ENCODE results near the gene PFKFB4. TPM values are rescaled to one million over a fixed set of nuclear protein-coding genes. Genes with fewer than 3 reads are reported as not detected.

The PFKFB4 gene
- total RNA-seq, 2 donors from 2014 or later, result 12.6 to 19.0 TPM

DNA sequence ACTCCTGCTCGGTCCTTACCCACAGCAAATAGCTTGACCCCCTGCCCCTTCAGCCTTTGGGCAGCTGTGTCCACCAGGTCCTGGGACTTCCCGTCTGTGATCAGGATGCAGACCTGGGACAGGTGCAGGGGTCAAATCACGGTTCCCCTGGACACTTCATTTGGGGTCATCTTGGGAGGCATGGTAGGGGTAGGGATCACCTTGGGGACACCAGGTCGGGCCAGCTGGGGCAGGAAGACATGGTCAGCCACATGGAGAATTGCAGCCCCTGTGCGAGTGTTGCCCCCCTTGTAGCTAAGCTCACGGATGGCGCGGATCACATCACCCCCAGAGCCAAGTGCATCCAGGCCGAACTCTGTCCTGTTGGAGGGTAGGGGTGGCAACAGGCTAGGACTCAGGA is 36.7 kb upstream of the PFKFB4 start:
- Mint-ChIP-seq H3K9me3 (no peaks in the 10 kb centered on the region), H3K27ac (no peak overlapping the region)
- WGBS, 2 experiments (ENCODE audit: insufficient coverage in 1 of 2, insufficient read length in 1 of 2), result 93% methylated on average over 6 to 9 of the region's 9 CpGs

DNA sequence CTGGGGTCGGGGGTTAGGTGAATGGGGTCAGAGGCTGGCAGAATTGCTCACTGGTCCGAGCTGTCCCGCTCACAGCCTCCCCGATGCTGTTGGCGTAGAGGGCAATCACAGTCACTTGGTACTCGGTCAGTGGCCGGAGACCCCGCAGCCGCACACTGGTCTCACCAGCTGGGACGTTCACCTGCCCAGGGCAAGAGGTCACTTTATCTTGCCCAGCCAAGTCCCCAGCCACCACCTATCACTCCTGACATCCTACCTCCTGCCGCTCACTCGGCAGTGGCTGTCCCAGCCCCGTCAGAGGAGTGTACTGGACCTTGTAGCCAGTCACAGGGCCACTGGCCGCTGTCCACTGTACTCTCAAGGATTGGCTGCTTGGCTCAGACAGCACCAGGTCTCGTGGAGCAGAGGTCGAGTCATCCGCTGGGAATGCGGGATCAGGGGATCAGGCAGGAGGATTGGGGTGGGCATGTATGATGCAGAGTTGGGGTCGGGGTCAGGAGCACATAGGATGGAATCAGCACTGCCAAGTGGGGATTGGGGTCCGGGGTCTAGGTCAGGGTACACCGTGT is 36.0 kb upstream of the PFKFB4 start:
- Histone ChIP-seq H3K9ac (ENCODE audit: extremely low read depth, low read length, poor library complexity, severe bottlenecking) (no peak overlapping the region), H3K9me3 (ENCODE audit: control insufficient read depth, low read length) (no peaks in the 10 kb centered on the region), H3K4me1 (ENCODE audit: control insufficient read depth, insufficient read depth, low read length) (no peaks in the 10 kb centered on the region), H3K27me3 (ENCODE audit: control insufficient read depth, insufficient read depth, low read length, poor library complexity, severe bottlenecking) (peaks cover 17% of the 10 kb centered on the region), H3K4me3 (ENCODE audit: low read length) (no peak overlapping the region), H3K36me3 (ENCODE audit: control insufficient read depth, insufficient read depth, low read length) (no peaks in the 10 kb centered on the region), H3K27ac (ENCODE audit: low read depth, low read length) (no peak overlapping the region)
- no peak overlapping the region for H3K4me3 Mint-ChIP-seq
- 94 to 97% methylated on average over 11 to 21 of the region's 21 CpGs for WGBS, 2 experiments (ENCODE audit: insufficient coverage in 1 of 2, insufficient read length in 1 of 2)
- H3K36me3 Mint-ChIP-seq (ENCODE audit: low read depth), result peaks cover 4% of the 10 kb centered on the region
- TF ChIP-seq, protein P1, sequence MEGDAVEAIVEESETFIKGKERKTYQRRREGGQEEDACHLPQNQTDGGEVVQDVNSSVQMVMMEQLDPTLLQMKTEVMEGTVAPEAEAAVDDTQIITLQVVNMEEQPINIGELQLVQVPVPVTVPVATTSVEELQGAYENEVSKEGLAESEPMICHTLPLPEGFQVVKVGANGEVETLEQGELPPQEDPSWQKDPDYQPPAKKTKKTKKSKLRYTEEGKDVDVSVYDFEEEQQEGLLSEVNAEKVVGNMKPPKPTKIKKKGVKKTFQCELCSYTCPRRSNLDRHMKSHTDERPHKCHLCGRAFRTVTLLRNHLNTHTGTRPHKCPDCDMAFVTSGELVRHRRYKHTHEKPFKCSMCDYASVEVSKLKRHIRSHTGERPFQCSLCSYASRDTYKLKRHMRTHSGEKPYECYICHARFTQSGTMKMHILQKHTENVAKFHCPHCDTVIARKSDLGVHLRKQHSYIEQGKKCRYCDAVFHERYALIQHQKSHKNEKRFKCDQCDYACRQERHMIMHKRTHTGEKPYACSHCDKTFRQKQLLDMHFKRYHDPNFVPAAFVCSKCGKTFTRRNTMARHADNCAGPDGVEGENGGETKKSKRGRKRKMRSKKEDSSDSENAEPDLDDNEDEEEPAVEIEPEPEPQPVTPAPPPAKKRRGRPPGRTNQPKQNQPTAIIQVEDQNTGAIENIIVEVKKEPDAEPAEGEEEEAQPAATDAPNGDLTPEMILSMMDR (conservative IDR thresholded peaks at IDR 0.05), result no peak
- no peak overlapping the region for H3K27ac Mint-ChIP-seq
- no peaks in the 10 kb centered on the region for H3K9me3 Mint-ChIP-seq
- DNase-seq, result no peak
- peaks cover 9% of the 10 kb centered on the region for H3K27me3 Mint-ChIP-seq (ENCODE audit: insufficient read depth)
- peaks cover 13% of the 10 kb centered on the region for H3K4me1 Mint-ChIP-seq

More for the DNA sequence above, 36.7 kb upstream of the PFKFB4 start:
- Histone ChIP-seq H3K27ac (ENCODE audit: low read depth, low read length) (no peak overlapping the region), H3K4me3 (ENCODE audit: low read length) (no peak overlapping the region), H3K27me3 (ENCODE audit: control insufficient read depth, insufficient read depth, low read length, poor library complexity, severe bottlenecking) (peaks cover 17% of the 10 kb centered on the region), H3K4me1 (ENCODE audit: control insufficient read depth, insufficient read depth, low read length) (no peaks in the 10 kb centered on the region), H3K9ac (ENCODE audit: extremely low read depth, low read length, poor library complexity, severe bottlenecking) (no peak overlapping the region), H3K9me3 (ENCODE audit: control insufficient read depth, low read length) (no peaks in the 10 kb centered on the region), H3K36me3 (ENCODE audit: control insufficient read depth, insufficient read depth, low read length) (no peaks in the 10 kb centered on the region)
- DNase-seq, result no peak
- Mint-ChIP-seq H3K27me3 (ENCODE audit: insufficient read depth) (peaks cover 9% of the 10 kb centered on the region), H3K4me1 (peaks cover 13% of the 10 kb centered on the region), H3K4me3 (no peak overlapping the region), H3K36me3 (ENCODE audit: low read depth) (peaks cover 8% of the 10 kb centered on the region)
- TF ChIP-seq, protein P1 (conservative IDR thresholded peaks at IDR 0.05), result no peak

DNA sequence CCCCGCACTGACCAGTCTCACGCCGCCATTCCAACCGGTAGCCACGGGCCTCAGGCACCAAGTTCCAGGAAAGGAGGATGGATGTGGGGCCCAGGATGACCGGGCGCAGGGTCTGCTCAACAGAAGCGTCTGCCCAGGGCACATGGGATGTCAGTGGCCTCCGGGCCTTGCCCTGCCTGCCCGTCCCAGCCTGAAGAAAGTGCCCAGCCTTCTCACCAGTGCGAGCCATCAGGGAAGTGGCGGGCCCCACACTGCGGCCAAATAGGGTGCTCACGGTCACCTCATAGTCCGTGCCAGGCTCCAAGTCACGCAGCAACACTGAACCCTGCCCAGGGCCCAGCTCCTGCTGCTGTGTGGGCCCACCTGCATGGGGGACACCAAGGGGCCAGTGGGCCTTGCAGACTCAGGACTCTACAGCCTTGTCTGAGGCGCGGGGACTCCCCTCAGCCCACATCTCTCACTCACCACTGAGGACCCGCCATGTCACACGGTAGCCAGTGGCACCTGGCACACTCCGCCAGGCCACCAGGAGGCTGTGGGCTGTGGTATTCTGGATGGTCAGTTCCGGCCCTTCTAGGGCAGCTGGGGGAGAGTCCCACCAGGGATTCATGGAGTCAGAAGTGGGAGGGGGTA is 35.4 kb upstream of the PFKFB4 start:
- Mint-ChIP-seq H3K4me1 (peaks cover 13% of the 10 kb centered on the region), H3K27ac (no peak overlapping the region), H3K36me3 (ENCODE audit: low read depth) (no peaks in the 10 kb centered on the region), H3K4me3 (no peak overlapping the region), H3K27me3 (ENCODE audit: insufficient read depth) (peaks cover 9% of the 10 kb centered on the region), H3K9me3 (no peaks in the 10 kb centered on the region)
- H3K9ac ChIP-seq (ENCODE audit: extremely low read depth, low read length, poor library complexity, severe bottlenecking), result no peak overlapping the region
- WGBS, 2 experiments (ENCODE audit: insufficient coverage in 1 of 2, insufficient read length in 1 of 2), result 93 to 97% methylated on average over 11 to 22 of the region's 22 CpGs
- no peak overlapping the region for H3K4me3 ChIP-seq (ENCODE audit: low read length)
- TF ChIP-seq, protein P1 (conservative IDR thresholded peaks at IDR 0.05), result no peak
- no peaks in the 10 kb centered on the region for H3K4me1 ChIP-seq (ENCODE audit: control insufficient read depth, insufficient read depth, low read length)
- no peaks in the 10 kb centered on the region for H3K36me3 ChIP-seq (ENCODE audit: control insufficient read depth, insufficient read depth, low read length)
- peaks cover 17% of the 10 kb centered on the region for H3K27me3 ChIP-seq (ENCODE audit: control insufficient read depth, insufficient read depth, low read length, poor library complexity, severe bottlenecking)
- no peak for DNase-seq
- no peak overlapping the region for H3K27ac ChIP-seq (ENCODE audit: low read depth, low read length)
- no peaks in the 10 kb centered on the region for H3K9me3 ChIP-seq (ENCODE audit: control insufficient read depth, low read length)

Measured in endodermal cell (in vitro differentiated cells).